Fibroblast of upper back skin (primary cell): ENCODE results near the gene SETX.

Source experiments
- DNase-seq: peaks from one replicate; pipeline ENCODE4 v3.0.0-alpha.2; 2013

Gene SETX

GRCh38 chr9:132238992-132239391, 115.8 kb downstream of the SETX start:
- DNase-seq: no peak

DNA sequence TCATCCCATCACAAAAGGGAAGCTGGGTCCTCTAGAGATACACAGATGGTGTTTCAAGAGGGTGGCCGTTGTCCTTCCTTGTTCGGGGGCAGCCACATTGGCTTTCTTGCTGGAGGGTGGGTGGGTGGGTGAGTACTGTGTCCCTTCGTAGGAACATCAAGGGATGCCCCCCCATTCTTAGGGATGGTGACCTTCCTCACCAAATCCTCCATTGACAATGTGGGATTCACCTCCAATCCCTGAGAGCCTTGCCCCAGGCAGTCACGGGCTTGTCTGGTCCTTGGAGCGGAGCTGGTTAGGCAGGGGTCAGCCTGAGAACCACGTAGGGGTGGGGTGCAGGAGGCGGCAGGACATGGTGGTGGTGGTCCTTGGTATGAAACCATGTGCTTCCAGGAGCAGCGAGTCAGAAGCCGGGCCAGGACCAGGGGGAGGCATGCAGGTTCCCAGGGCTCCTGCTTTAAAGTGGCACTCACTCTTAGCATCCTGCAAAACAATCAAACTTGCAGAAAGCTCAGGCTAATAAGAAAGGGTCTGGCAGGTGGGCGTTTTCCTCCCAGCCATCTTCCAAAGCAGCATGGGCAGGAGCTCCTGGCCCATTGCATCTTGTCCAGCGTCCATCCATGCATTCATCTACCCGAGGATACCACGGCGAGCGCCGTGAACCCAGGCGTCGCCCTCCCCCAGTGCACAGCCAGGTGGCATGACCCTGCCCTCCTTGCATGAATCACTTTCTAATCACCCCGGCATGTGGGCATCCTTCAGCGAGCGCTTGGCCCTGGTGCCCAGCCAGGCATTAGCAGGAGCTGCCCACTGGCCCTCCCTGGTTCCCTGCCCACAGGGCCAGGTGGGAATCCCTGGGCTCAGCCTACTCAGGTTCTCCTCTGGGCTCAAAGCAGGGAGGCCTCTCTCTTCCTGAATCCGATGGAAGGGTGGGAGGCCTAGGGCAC, 116.5 kb downstream of the SETX start:
- DNase-seq: no peak

DNA sequence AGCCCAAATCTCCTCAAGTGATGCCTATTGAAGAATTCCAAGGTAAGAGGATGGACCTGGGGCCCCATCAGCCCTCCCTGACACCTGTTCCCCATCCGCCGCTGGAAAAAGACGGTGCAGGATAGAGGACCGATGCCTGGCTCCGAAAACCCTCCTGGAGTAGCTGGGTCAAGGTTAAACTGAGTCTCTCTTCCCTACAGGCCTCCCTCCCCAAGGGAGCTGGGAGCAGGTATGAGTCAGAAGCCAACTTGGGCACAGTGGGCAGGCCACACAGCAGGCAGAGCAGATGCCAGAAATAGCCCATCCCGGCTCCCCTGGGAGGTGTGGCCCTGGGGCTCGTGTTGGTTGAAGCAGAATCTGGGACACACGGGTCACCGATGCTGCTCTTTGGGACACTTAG, 117.3 kb downstream of the SETX start:
- no peak for DNase-seq

DNA sequence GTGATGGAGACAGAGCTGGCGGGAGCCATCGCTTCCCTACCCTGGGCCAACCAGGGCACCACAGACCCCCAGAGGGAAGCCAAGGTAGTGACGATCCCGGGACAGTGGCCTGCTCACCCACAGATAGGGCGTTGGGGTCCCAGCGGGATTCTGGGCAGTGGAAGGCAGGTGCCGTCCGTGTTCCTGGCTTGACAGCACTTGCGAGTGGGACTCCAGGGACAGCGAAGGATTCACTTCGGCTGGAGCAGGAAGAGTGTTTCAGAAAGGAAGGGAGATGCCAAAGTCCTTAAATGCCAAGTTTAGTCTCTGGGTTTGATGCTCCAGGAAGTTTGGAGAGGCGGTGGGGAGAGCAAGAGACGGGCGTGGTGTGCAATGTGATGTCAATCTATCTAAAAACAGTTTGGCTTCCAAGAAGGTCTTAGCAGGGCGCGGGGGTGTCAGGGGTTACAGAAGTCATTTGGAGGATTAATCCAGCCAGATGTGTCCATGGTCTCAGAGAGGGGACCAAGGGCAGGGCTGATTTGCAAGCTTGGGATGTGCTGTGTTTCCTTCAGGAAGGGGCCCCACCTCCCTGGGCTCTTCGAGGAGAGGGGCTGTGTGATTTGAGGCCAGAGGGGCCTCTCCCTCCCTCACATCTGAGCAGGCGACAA, 118.0 kb downstream of the SETX start:
- no peak for DNase-seq

DNA sequence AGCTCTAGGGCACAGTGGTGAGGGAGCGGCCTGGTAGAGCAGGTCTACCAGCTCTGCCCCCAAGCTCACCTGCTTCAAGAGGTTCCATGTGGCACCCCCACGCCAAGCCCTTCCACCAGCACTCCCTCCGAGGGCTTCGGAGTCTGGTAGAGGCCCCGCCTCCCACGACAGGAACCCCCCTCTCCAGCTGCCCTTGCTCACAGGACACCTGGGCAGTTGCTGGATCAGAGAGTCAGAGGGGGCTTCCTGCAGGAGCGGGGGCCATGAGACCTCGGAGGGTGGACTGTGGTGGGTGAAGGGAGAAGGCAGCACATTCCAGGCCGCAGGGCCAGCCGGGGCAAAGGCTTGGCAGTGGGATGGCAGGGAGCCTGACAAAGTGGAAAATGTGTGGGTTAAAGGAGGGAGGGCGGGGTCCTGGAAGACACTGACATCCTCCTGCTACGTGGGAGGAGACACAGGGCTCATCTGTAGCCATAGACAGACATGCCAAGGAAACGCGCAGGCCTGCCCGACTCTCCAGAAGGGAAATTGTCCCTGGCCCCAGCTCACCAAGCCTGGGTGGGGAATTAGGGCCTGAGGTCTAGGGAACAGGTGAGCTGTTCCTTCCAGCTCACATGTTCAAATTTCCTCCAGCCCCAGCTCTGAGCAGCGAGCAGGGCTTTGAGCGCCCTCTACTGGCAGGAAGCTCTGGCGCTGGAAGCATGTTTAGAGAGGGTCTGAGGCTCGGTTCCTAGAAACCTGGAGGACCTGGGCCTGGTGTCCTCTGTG, 118.7 kb downstream of the SETX start:
- peak; percentile 49 for DNase-seq

DNA sequence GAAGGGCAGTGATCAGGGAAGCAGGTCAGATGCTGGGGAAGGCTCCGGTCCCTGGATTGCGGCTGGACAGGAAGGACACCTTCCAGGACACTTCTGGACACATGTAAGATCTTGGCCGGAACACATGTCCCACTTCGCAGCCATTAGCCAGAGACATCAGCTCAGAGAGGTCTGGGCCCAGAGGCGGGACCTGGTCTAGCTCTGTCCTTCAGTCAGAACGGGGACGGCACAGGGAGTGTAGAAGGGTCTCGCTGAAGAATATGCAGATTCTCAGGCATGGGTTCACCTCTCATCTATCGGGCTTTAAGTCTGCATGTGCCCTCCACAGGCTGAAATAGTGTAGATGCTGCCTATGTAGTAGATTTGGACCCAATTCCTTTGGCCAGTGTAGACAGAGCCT, 119.7 kb downstream of the SETX start:
- no peak for DNase-seq

- no peak for DNase-seq
These were observed 120.3 kb downstream of the SETX start for GRCh38 chr9:132234535-132234934.

DNA sequence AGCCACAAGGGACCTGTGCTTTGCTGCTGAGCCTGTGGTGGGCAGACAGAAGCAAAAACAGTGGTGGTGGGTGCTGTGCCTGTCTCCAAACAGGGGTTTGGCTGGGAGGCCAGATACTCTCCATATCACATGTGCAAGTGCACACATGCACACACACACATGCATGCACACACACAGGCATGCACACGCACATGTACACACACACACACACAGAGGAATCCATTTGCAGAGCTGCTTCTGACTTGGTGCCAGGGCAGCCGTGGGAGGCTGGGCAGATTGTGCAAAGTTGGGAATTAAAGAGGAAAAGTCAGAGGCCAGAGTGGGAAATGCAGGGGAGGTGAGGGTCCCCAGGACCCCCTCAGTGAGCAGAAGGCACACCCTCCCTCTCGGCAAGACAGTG, 121.6 kb downstream of the SETX start:
- DNase-seq: no peak

GRCh38 chr9:132232522-132232921, 122.3 kb downstream of the SETX start:
- no peak for DNase-seq

DNA sequence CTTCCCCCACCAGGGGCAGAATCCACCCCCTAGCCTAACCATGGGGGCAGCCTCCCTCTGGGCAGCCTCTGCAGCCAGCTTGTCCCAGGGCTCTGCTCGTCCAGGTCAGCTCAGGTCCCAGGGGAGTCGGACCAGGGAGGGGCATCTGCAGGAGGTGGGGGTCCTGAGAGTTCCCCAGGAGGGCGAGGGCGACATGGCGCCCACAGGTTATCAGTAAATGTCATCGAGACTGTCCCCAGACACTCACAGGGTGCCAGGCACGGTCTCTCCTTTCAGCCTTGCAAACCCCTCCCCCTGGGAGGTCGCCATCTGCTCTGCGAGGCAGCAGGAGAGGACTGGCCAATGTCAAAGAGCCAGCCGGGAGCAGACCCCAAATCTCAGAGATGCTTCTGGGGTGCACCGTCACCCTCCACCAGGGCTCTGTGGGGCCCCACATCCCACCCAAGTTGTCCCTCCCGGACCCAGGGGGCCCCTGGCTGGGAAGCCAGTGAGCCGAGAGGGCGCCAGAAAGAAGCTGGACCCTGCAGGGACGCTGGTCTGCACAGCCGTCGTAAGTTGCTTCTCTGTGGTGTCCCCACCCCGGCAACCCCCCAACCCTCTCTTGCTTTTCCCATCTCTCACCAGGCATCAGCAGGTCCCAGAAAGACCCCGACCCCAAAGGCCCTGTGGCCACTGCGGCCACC, 123.6 kb downstream of the SETX start:
- DNase-seq: no peak

GRCh38 chr9:132230605-132231004, 124.2 kb downstream of the SETX start:
- no peak for DNase-seq

GRCh38 chr9:132228062-132228461, 126.7 kb downstream of the SETX start:
- DNase-seq: no peak

DNA sequence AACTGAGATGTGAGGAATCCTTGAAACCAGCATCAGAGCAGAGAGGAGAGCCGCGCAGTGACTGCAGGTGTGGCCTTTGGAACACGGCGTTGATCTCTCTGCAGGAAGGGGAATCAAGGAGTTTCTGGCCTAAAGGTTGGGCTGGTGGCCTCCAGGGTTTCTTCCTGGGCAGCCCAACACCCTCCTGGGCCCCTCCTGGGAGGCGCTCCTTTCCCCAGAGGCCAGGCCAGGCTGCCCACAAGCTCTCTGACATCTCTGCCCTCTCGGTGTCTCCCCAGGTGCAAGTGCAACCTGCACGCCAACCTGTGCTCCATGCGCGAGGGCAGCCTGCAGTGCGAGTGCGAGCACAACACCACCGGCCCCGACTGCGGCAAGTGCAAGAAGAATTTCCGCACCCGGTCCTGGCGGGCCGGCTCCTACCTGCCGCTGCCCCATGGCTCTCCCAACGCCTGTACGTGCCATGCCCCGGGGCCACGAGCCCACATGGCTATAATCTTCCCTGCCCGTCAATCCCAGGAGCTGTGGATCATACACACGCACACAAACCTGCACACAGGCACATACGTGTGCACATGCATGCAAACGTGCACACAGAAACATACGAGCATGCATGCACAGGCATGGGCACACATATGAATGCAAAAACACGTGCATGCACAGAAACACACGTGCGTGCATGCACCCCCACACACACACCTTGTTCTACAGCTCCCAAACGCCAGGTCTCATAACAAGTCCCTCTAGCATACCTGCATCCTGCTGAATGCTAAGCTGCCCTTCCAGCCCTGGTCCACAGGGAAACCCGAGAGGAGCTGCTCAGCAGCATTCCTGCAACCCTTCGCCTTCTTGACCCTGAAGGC, 128.0 kb downstream of the SETX start:
- DNase-seq: no peak

- no peak for DNase-seq
These were observed 130.1 kb downstream of the SETX start for GRCh38 chr9:132224645-132225044.

GRCh38 chr9:132221941-132222340, 132.8 kb downstream of the SETX start:
- DNase-seq: no peak

DNA sequence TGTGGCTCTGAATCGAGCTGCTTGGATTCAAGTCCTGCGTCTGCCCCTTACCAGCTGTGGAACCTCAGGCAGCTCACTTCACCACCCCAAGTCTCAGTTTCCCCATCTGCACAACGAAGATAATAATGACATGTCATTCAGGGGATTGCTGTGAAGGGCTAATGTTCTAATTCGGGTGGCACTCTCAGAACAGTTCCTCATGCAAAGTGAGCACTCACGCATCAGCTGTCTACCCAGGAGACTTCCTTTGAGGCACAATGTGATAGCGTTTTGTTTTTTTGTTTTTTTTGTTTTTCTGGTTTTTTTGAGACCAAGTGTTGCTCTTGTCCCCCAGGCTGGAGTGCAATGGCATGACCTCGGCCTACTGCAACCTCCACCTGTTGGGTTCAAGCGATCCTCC, 136.6 kb downstream of the SETX start:
- DNase-seq: no peak

DNA sequence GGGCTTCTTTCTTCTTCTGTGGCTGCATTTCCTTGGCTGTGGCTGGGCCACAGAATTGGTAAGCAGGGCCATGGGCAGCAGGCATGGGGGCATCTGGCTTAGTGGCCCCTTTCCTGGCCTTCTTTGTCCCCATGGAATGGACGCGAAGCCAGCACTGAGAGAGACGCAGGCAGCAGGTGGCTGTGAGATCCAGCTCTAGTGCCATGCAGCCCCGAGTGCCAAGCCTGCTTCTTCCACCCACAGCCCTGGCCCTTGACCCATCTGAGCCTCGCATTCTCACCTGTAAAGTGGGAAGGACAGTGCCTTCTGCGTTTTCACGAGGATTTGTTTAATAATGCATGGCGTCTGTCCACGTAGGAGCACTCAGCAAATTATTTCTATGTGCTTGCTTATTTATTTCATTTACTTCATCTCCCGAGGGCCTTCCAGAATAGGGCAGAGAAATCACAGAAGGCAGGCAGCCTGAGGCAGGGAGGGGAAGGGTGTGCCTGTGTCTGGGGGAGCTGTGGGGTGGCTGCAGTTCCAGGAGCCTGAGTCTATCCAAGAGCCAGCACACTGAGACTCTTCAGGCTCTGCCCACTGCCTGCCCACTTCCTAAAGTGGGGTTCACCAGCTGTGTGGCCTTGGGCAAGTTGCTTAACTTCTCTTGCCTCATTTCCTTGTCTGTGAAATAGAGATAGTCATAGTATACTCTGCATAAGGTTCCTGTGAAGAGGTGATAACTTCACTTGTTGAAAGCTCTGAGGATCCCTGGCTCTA, 137.7 kb downstream of the SETX start:
- no peak for DNase-seq

- DNase-seq: peak; percentile 93
These were observed 140.7 kb downstream of the SETX start for GRCh38 chr9:132214027-132214622.

DNA sequence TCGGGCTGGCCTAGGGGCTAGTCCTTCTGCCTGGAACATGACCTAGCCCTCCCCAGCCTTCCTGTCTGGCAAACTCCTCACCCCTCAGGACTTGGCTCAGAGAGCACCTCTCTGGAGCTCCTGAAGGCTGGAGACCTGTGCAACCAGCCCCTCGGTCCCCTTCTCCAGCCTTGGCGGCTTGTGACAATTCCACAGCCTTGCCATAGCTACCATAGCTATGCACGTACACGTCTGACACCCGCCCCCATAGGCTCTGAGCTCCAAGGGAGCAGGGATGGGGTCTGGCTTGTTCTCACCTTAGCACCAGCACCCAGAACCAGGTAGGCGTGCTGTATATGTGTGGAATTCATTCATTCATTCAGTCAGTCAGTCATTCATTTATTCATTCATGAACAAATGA, 143.2 kb downstream of the SETX start:
- no peak for DNase-seq
